ENCODE results near the gene LRBA.
"Not testable (repeated sequence)": the region's sequence is repeated elsewhere in the genome, so short reads cannot be mapped to it uniquely, and the experiment has no call there.

The LRBA gene

DNA sequence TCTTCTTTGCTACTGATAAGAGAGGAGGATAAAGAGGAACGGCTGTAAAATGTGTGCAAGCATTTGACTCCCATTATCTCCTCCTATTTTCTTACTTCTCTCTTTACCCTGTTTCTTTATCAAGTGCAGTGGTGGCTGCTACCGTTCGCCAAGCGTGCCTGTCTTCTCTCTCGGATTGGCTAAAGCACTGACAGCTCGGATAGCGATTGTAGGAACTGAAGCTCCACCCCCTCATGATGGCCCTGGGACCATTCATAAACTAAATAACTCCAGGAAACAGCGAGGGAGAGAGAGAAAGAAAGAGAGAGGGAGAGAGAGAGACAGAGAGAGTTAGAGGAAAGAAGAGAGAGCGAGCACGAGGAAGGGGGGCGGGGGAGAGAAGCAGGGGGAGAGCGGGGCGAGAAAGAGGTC is 433.4 kb downstream of the LRBA start:
- peak; percentile 97 for DNase-seq

- peak; percentile 77 for DNase-seq
Observed at GRCh38 chr4:150581056-150581605, 434.0 kb downstream of the LRBA start.

DNA sequence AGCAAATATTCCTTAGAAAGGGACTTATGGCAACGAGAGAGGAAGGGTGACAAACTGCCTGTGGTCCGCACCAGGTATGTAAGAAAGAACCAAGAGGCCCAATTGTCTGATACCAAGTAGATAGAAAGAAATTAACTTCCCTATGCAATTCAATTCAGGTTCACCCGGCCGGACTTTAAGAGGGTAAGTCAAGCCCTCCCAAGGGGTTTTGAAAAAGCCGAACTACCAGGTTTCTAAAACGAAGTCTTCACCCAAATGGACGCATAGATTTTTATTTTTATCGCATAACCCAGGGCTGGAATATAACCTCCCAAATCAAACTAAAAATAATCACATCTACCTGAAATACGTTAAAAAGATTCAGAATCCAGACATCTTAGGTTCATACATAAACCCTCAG is 434.8 kb downstream of the LRBA start:
- DNase-seq = peak; percentile 85

DNA sequence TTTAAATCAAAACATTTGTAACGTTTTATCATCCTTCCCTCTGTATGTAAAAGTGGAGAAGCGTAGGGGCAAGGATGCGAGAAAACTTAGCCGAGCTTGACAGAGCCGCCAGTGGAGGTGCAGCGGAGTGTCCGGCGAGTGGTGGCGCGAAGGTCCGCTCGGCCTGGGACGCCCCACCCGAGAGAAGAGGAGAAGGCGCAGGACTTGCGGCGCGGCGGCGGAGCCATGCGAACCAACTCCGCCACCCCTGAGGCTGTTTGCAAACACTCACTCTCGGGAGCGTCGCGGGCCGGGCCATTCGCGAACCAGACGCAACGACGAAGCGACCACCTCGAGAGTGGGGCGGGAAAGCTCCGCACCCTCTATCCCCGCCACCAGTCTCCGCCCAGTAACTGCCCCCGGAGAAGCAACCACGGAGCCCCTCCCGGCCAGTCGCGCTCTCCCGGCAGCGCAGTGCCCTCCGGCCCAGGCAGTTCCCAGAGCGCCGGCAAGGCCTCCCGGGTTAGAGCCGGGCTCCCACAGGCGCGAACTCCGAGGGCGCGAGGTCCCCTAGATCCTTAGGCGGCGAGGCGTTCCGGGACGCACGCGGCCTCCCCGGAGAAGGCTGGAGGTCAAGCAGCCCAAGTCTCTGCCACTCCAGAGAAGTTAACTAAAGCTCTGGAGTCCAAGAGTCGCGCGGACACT is 435.4 kb downstream of the LRBA start:
- no peak for DNase-seq

DNA sequence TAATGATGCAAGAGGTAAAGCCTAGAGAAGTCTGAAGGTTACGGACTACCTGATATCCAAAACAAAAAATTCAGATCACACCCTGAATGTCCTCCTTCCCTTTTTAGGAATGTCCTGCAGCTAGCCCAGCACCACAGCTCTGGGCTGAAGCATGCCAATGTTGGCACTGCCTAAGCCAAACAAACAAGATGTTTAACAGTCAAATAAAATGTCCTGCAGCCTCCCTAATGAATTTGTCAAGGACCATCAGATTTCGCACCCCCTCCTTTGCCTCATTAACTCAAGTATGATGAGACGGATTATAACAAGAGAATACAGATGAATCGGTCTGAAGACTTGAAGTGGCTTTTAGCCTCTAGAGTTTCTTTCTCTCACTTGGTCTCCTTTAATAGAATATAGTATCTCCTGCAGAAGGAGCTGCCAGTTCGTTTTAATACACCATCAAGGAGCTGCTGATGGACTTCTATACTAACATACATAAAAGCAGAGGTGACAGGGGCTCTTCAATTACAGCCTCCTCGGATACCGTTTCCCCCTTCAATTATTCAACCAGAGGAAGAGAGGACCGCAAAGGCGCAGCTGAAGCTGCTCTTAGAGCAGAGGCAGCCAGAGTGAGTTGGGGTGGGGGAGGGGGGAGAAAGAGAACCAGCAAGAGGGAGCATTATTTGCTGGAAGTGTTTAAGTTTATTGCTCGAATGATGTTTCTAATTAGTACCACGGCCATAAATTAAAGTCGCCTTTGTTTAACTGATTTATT is 436.2 kb downstream of the LRBA start:
- peak; percentile 94 for DNase-seq

DNA sequence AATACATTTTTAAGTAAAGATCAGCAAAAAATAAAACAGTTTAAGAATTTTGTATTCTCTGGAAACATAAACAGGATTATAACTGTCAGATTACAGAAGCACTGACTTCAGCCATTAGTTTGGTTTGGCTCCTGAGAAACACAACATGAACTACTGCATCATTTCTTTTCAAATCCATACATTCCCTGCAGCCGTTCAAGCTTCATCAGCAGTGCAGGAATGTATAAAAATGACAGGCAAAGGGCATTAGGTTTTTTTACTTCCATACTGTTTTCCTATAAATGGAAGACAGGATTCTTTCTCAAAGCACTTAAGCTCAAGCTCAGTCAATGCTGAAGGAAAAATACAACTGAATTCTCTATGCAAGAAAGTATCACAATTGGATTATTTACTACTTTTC is 437.3 kb downstream of the LRBA start:
- peak; percentile 86 for DNase-seq

DNA sequence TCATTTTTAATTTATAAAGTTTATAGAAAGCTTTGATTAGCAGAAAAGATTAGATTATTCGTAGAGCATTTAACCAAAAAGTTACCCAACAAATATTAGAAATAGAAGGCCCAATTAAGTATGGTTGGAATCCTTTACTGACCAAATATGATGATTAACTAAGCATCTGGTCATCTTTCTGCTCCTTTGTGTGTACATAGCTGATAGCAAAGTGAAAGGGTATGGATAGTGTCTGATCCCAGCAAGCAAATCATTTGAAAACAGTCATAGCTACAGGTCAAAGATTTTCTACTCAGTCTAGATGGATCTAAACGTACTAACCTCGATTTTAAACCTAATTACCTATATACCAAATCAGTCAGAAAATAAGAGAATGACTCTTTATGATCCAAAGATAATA is 440.4 kb downstream of the LRBA start:
- DNase-seq = no peak

- DNase-seq = no peak
Observed at GRCh38 chr4:150573534-150573933, 441.6 kb downstream of the LRBA start.

GRCh38 chr4:150572704-150573504 is 442.2 kb downstream of the LRBA start:
- peak; percentile 59 for DNase-seq

DNA sequence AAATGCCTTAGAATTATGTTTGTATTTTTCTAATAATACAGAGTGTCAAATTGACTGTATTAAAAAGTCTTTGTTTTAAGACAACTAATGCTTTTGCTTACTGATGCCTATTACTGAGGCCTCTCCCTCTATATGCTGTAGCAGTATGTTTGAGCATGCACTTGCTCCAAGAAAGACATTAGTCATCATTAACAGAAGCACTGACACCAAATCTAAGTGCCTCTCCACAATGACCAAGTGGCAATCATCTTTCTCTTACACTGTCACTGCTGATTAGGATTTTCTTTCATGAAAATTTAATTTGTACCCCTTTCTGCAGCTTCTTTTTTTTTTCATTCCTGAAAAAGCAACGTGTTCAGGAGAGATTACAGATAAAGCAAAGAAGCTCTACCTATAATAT is 444.2 kb downstream of the LRBA start:
- DNase-seq = peak; percentile 75

- peak; percentile 86 for DNase-seq
Observed at GRCh38 chr4:150569998-150570535, 445.0 kb downstream of the LRBA start.

GRCh38 chr4:150569384-150569987 is 445.6 kb downstream of the LRBA start:
- peak; percentile 80 for DNase-seq

DNA sequence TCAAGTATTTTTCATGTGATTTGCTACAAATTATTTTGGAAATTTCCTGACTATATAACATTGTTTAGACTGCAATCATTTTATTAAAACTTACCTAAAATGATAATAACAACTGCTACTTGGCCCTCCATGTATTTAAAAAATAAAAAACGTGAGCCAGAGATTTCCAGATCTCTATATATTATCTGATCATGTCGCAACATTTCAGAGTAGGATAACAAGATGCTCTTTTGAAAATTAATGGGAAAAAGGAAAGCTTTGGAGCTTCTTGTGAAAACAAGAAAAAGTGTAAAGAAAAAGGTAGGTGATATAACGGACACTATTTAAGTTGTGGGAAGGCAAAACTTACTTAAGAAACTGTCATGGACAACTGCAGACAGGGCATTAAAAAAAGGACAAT is 448.0 kb downstream of the LRBA start:
- no peak for DNase-seq

GRCh38 chr4:150564967-150565366 is 450.1 kb downstream of the LRBA start:
- not testable (repeated sequence) for DNase-seq

DNA sequence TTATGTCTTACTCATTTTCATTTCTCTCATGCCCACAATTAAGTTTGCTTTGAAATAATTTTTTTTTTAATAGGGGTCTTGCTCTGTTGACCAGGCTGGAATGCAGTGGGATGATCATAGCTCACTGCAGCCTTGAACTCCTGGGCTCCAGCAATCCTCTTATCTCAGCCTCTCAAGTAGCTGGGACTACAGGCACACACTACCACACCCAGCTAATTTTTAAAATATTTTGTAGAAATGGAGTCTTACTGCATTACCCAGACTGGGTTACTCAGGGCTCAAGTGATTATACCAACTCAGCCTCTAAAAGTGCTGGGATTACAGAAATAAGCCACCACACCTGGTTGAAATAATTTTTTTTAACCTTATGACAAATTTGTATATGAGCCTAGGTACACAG is 452.3 kb downstream of the LRBA start:
- no peak for DNase-seq

GRCh38 chr4:150562250-150562649 is 452.8 kb downstream of the LRBA start:
- DNase-seq = no peak

DNA sequence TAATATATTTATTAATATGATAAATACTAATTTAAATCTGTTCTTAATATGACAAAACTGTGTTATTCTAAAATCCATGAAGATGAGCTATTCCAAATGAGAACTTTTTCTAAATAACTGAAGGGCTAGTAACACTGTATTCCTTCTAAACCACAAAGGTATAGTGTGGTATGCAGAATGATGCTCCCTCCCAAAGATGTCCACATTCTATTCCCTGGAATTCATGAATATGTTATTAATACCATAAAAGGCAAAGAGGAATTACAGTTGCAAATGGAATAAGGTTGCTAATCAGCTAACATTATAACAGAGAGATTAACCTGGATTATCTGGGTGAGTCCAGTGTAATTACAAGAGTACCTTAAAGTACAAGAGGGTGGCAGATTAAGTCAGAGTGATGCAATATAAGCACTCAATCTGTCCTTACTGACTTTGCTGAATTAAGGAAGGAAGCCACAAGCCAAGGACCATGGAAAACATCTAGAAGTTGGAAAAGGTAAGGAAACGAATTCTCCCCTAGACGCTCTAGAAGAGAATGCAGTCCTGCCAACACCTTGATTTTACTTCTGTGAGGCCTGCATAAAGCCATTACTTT is 453.8 kb downstream of the LRBA start:
- no peak for DNase-seq

DNA sequence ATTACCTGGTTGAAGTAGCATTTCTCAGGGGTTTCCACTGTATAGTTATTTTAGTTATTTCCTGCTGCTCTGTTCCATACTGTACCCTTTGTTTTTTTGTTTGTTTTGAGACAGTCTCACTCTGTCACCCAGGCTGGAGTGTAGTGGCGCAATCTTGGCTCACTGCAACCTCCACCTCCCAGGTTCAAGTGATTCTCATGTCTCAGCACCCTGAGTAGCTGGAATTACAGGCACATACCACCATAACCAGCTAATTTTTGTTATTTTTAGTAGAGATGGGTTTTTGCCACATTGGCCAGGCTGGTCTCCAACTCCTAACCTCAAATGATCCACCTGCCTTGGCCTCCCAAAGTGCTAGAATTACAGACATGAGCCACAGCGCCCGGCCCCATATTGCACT is 457.3 kb downstream of the LRBA start:
- DNase-seq = not testable (repeated sequence)

DNA sequence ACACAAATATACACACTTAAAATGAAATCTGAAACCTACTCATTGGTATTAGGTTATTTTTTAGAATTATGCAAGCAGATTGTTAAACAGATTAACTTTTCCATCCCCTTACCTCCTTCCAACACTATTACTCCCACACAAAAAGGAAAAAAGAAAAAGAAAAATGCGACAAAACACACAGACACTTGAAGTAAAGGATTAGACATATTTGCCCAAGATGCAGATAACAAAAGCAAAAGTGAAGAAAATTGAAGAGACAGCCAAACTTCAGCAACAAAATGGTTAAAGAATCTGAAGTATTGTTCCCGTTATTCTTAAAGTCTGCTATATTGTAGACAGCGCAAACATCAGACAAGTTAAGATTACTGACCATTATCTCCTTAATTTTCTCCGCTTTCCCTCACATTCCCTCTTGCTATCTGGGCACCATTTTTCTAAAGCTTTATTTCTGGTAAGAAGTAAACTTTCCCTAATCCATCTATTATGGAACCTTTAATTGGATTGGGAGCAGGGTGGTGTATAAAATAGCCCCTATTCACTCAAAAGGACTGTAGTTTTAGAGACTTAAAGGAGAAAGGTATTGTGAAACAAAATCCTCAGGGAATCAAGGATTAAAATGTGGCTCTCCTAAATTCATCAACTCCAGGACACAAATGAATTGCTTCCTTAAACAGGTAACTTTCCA is 467.8 kb downstream of the LRBA start:
- DNase-seq = peak; percentile 23

DNA sequence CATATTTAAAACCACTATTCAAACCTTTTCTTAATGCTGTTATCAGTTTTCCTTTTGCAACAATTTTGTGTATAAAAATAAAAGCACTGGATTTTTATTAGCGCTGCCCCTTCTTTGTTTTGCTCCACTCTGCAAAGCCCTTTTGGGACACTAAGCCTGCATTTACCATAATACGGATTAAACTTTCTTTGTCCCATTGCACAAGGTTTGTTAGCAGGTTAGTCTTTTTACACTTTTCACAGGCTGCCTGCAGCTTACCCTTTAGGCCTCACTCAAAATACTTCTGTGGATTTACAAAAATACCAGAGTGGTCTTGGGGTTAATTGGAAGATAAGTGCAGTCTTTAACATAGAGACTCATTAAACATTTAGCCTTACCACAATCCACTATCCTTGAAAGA is 468.8 kb downstream of the LRBA start:
- peak; percentile 56 for DNase-seq

DNA sequence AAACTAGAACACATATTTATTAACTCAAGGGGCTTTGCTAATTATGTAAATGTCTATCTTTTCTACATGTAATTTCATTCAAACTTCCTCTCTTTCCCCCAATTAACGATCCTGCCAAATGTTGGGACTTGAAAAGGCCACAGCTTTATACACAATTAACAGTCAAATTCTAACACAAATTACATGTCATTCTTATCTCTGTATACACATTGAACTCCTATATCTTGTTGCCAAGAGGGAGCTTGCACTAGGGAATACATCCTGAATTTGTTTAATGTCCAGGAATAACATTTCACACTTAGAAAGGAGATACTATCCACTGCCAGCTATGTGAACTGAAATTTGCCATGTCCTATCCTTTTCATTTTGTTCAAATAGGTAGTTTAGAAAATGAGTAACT is 472.0 kb downstream of the LRBA start:
- DNase-seq = no peak

DNA sequence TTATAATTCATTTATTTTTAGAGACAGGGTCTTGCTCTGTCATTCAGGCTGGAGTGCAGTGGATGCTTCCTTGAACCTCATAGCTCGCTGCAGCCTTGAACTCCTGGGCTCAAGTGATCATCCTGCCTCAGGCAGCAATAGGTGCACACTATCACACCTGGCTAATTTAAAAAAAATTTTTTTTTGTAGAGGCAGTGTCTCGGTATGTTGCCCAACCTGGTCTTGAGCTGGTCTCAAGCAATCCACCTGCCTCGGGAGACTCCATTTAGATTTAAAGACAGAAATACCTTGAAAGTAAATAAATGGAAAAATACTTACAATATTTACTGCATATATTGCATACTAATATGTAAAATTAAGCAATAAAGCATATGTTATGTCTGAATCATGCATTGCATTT is 473.4 kb downstream of the LRBA start:
- no peak for DNase-seq

All from eye (tissue), 1 donor.